H1 (cell line): ENCODE data around the gene PTPN12. TPM values are rescaled to one million over a fixed set of nuclear protein-coding genes. Genes with fewer than 3 reads are reported as not detected.

Source experiments
- CTCF ChIA-PET: fragments of 300-600 bp; sonication (Branson Sonifier 250); formaldehyde crosslinking; loops from one replicate; lab custom pipeline; 2021; ENCODE audit not compliant: partially characterized antibody; lab: Charles Lee
- POLR2A ChIA-PET: fragments of 300-600 bp; sonication (Branson Sonifier 250); formaldehyde crosslinking; loops from one replicate; lab custom pipeline; 2021; ENCODE audit warnings: inconsistent platforms; ENCODE audit not compliant: partially characterized antibody; lab: Charles Lee
- DNase-seq, 2 experiments: peaks; one replicate each; pipeline versions ENCODE4 v3.0.0 to v3.0.0-alpha.2; 2010 to 2022; ENCODE audit warnings: low spot score in 2 of 2, low read depth in 1 of 2, mixed read lengths in 1 of 2
- FAIRE-seq: peaks from 2 replicates; lab custom pipeline; 2011; peaks lifted over from hg19 to GRCh38; lab: Jason Lieb, UNC
- H2AFZ ChIP-seq: 2 replicates; pipeline ENCODE4 v1.8.1; 2012; ENCODE audit warnings: low read length, inconsistent platforms
- H2AK5ac ChIP-seq: 2 replicates; pipeline ENCODE4 v1.6.1; 2013; ENCODE audit warnings: low read depth, low read length
- H2BK120ac ChIP-seq: replicated peaks from 2 replicates; pipeline ENCODE3; 2013; ENCODE audit warnings: low read depth, low read length, inconsistent platforms
- H2BK12ac ChIP-seq: 2 replicates; pipeline ENCODE4 v1.6.1; 2013; ENCODE audit warnings: low read depth, low read length
- H2BK15ac ChIP-seq: 2 replicates; pipeline ENCODE4 v1.6.1; 2013; ENCODE audit warnings: low read length
- H2BK20ac ChIP-seq: 2 replicates; pipeline ENCODE4 v1.6.1; 2013; ENCODE audit warnings: low read length
- H2BK5ac ChIP-seq: 2 replicates; pipeline ENCODE4 v1.6.1; 2013; ENCODE audit warnings: low read depth, low read length
- H3K14ac ChIP-seq: 2 replicates; pipeline ENCODE4 v1.6.1; 2013; ENCODE audit warnings: inconsistent platforms; ENCODE audit not compliant: insufficient read length
- H3K18ac ChIP-seq: 2 replicates; pipeline ENCODE4 v1.6.1; 2013; ENCODE audit warnings: low read length; ENCODE audit errors: extremely low read depth
- H3K23ac ChIP-seq: 2 replicates; pipeline ENCODE4 v1.6.1; 2013; ENCODE audit warnings: inconsistent platforms; ENCODE audit not compliant: insufficient read length
- H3K23me2 ChIP-seq: 2 replicates; pipeline ENCODE4 v1.6.1; 2013; ENCODE audit warnings: low read depth, low read length
- H3K27ac ChIP-seq: 2 replicates; pipeline ENCODE4 v1.6.1; 2011; ENCODE audit warnings: low read depth, low read length, inconsistent platforms
- H3K27me3 ChIP-seq, 4 experiments: replicated peaks in 1 of 4; 1 replicate in 1 of 4; 2 replicates in 3 of 4; pipeline versions ENCODE4 v1.6.1 to v1.8.1; 2011 to 2013; ENCODE audit warnings: low read length in 3 of 4, mild to moderate bottlenecking in 3 of 4, inconsistent platforms in 2 of 4, mixed read lengths in 2 of 4, moderate library complexity in 1 of 4; ENCODE audit not compliant: control insufficient read depth in 3 of 4, insufficient read depth in 3 of 4; ENCODE audit errors: extremely low read depth in 1 of 4
- H3K36me3 ChIP-seq, 4 experiments: 2 replicates each; pipeline versions ENCODE4 v1.6.1 to v1.8.1; 2011 to 2013; ENCODE audit warnings: mild to moderate bottlenecking in 4 of 4, low read length in 3 of 4, moderate library complexity in 2 of 4, control low read depth in 1 of 4, inconsistent platforms in 1 of 4; ENCODE audit not compliant: insufficient read depth in 4 of 4, control insufficient read depth in 2 of 4
- H3K4ac ChIP-seq: replicated peaks from 2 replicates; pipeline ENCODE3; 2013; ENCODE audit warnings: low read length, low read depth, mixed read lengths, inconsistent platforms; ENCODE audit not compliant: insufficient read length
- H3K4me1 ChIP-seq, 4 experiments: replicated peaks in 1 of 4; 1 replicate in 1 of 4; 2 replicates in 3 of 4; pipeline versions ENCODE4 v1.6.1 to v1.8.1; 2011 to 2013; ENCODE audit warnings: low read length in 3 of 4, inconsistent platforms in 2 of 4, mixed read lengths in 1 of 4; ENCODE audit not compliant: insufficient read depth in 4 of 4, control insufficient read depth in 3 of 4
- H3K4me2 ChIP-seq, 2 experiments: 2 replicates each; pipeline versions ENCODE4 v1.6.1 to v1.8.1; 2011 to 2013; ENCODE audit warnings: low read depth in 2 of 2, low read length in 2 of 2, control low read depth in 1 of 2, inconsistent platforms in 1 of 2, mild to moderate bottlenecking in 1 of 2; ENCODE audit not compliant: insufficient read depth in 1 of 2
- H3K4me3 ChIP-seq, 4 experiments: fragments of 200-600, 300-600 bp in 1 of 4; sonication (generic), shearing (Covaris generic), sonication (Bioruptor Twin) in 1 of 4; 2 replicates each; pipeline versions ENCODE4 v1.5.1 to v1.8.1; 2011 to 2016; ENCODE audit warnings: low read length in 4 of 4, low read depth in 3 of 4, control low read depth in 2 of 4, inconsistent platforms in 2 of 4, mild to moderate bottlenecking in 2 of 4, mixed read lengths in 1 of 4, moderate library complexity in 1 of 4; ENCODE audit not compliant: insufficient read depth in 2 of 4; ENCODE audit errors: extremely low read depth in 1 of 4
- H3K56ac ChIP-seq: replicated peaks from 2 replicates; pipeline ENCODE3; 2013; ENCODE audit warnings: low read depth, mild to moderate bottlenecking, mixed read lengths, low read length, inconsistent platforms; ENCODE audit not compliant: insufficient read length
- H3K79me1 ChIP-seq: 2 replicates; pipeline ENCODE4 v1.6.1; 2013; ENCODE audit warnings: low read depth, low read length, control low read depth
- H3K79me2 ChIP-seq, 2 experiments: 2 replicates each; pipeline versions ENCODE4 v1.6.1 to v1.8.1; 2012 to 2013; ENCODE audit warnings: low read length in 2 of 2, mild to moderate bottlenecking in 2 of 2, inconsistent platforms in 1 of 2; ENCODE audit not compliant: insufficient read depth in 2 of 2, control insufficient read depth in 1 of 2
- H3K9ac ChIP-seq, 4 experiments: replicated peaks in 1 of 4; 1 replicate in 1 of 4; 2 replicates in 3 of 4; pipeline versions ENCODE4 v1.6.1 to v1.8.1; 2011 to 2013; ENCODE audit warnings: low read depth in 3 of 4, low read length in 3 of 4, control low read depth in 2 of 4, mild to moderate bottlenecking in 2 of 4, moderate library complexity in 2 of 4, inconsistent platforms in 1 of 4; ENCODE audit errors: extremely low read depth in 1 of 4
- H3K9me3 ChIP-seq, 2 experiments: 2 replicates each; pipeline versions ENCODE4 v1.6.1 to v1.8.1; 2012 to 2013; ENCODE audit warnings: mild to moderate bottlenecking in 2 of 2, moderate library complexity in 2 of 2, control low read depth in 1 of 2, inconsistent platforms in 1 of 2, low read depth in 1 of 2, low read length in 1 of 2, mixed read lengths in 1 of 2; ENCODE audit not compliant: insufficient read depth in 2 of 2
- H4K20me1 ChIP-seq, 2 experiments: replicated peaks in 1 of 2; 2 replicates each; pipeline versions ENCODE3 to v1.8.1; 2011 to 2013; ENCODE audit warnings: inconsistent platforms in 2 of 2, low read length in 2 of 2, mild to moderate bottlenecking in 1 of 2; ENCODE audit not compliant: insufficient read depth in 2 of 2, control insufficient read depth in 1 of 2
- H4K5ac ChIP-seq: 2 replicates; pipeline ENCODE4 v1.6.1; 2013; ENCODE audit warnings: low read length, low read depth, mixed read lengths, inconsistent platforms; ENCODE audit not compliant: insufficient read length
- H4K8ac ChIP-seq: 2 replicates; pipeline ENCODE4 v1.8.0; 2013; ENCODE audit warnings: mild to moderate bottlenecking, moderate library complexity, low read length, inconsistent platforms; ENCODE audit not compliant: insufficient read depth; ENCODE audit errors: extremely low read depth
- H4K91ac ChIP-seq: replicated peaks from 2 replicates; pipeline ENCODE3; 2013; ENCODE audit warnings: low read length, mixed read lengths, inconsistent platforms; ENCODE audit not compliant: insufficient read length
- BCL11A ChIP-seq, 2 experiments: IDR thresholded peaks; one replicate each; pipeline ENCODE4 v1.6.1; 2011; ENCODE audit warnings: low read depth in 2 of 2, low read length in 2 of 2, mild to moderate bottlenecking in 2 of 2
- JUN ChIP-seq: IDR thresholded peaks from 2 replicates; pipeline ENCODE4 v1.6.1; 2011; ENCODE audit warnings: low read depth, mild to moderate bottlenecking, improper control_type of control experiment, low read length
- RBBP5 ChIP-seq: IDR thresholded peaks from 2 replicates; pipeline ENCODE4 v1.7.1; 2012; ENCODE audit warnings: low read depth, mild to moderate bottlenecking, inconsistent platforms, low read length, moderate library complexity, borderline replicate concordance
- SIRT6 ChIP-seq: IDR thresholded peaks from one replicate; pipeline ENCODE4 v1.7.1; 2012; ENCODE audit warnings: low read length, inconsistent platforms
- TCF12 ChIP-seq: IDR thresholded peaks from 2 replicates; pipeline ENCODE4 v1.6.1; 2011; ENCODE audit warnings: low read depth, mild to moderate bottlenecking, low read length
- TEAD4 ChIP-seq: IDR thresholded peaks from 2 replicates; pipeline ENCODE4 v1.6.1; 2012; ENCODE audit warnings: low read depth, low read length, inconsistent platforms, mixed read lengths
- WGBS, 2 experiments: shearing (Covaris generic) in 1 of 2; methylation state at CpG; one replicate each; pipeline versions ENCODE4 v1.1.6 to v1.1.7; 2013 to 2015; ENCODE audit warnings: low lambda C conversion rate in 2 of 2, mixed read lengths in 2 of 2, inconsistent platforms in 1 of 2, low coverage in 1 of 2, missing lambda C conversion rate in 1 of 2; ENCODE audit not compliant: insufficient replicate concordance in 2 of 2, insufficient coverage in 1 of 2, insufficient read length in 1 of 2; ENCODE audit errors: extremely low coverage in 1 of 2, missing lambda C conversion rate in 1 of 2; 5-methylcytosine and 5-hydroxymethylcytosine counted together
- polyA plus RNA-seq, 7 experiments: library from polyadenylated mRNA; depleted of rRNA in 3 of 7; stranded (reverse) in 5 of 7; unstranded in 2 of 7; fragments of >200 nt in 5 of 7; fragments of 200-250 nt in 2 of 7; gene quantifications; 1 replicate in 5 of 7; 2 replicates in 1 of 7; 4 replicates in 1 of 7; pipeline versions ENCODE4 v1.2.1 to v1.2.3, GENCODE V29; 2011 to 2013; ENCODE audit warnings: missing spikeins in 2 of 7, mixed read lengths in 2 of 7
- total RNA-seq: library from RNA; stranded (reverse); fragmentation: NEBNext Ultra II Directional; extraction: Animal tissue kit (Norgen Biotek cat#: 25700); gene quantifications from 2 replicates; pipeline ENCODE4 v1.2.1, GENCODE V29; 2021

Gene PTPN12
- total and polyA plus RNA-seq, 2 of the 8 experiments (the other 6 are each of a cell fraction or from before 2014, with no cell fraction given) = 39.7 to 132 TPM

DNA sequence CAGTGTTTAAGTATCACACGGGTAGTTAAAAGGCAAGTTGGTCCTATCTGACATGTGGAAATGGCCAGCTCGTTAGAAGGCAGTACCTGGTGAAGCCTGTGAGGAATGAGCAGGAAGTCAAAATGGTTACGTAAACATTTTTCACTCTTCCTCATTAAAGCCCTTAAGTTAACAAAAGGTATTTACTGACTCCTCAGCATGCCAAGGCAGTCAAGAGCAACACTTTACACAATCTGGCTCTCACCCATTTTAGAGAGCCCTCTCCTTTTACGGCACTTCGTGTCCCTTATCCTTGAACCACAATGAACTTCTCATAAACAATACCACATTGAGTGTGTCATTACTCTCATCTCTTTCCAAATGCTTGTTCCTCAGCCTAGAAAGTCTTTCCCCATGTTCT, 148.1 kb downstream of the PTPN12 start:
- Histone ChIP-seq H2AFZ (no peak overlapping the region), H3K4me1 (peaks cover 0 to 7% (median 5%) of the 10 kb centered on the region in 4 experiments; a peak in 4 of 7 replicates)
- TF ChIP-seq TCF12 (no peak), JUN (no peak), TEAD4 (no peak), BCL11A (IDR thresholded peaks at IDR 0.05; ENCODE audit: low read depth in 2 of 2, low read length in 2 of 2) (no peak), SIRT6 (no peak), RBBP5 (no peak)
- TF ChIP-seq, all 59 proteins: peak for 0
- H2BK5ac ChIP-seq = no peak overlapping the region
- peaks cover 0 to 19% (median 9%) of the 10 kb centered on the region in 4 experiments; a peak in 2 of 8 replicates for H3K36me3 ChIP-seq
- peak overlapping the region; percentile 13; the same call in 1 of the 2 replicates for H2BK12ac ChIP-seq
- no peak for DNase-seq
- no peaks in the 10 kb centered on the region for H3K27me3 ChIP-seq
- ChIA-PET POLR2A (interaction anchor here (0.8 to 1.0 kb wide), 2 partner anchors 9 to 11 kb away, joined by 4 read pairs; partner anchors contain the start of gene RSBN1L), CTCF (interaction anchor here (0.8 to 1.3 kb wide), 6 partner anchors 10 to 72 kb away, joined by 3 read pairs; no protein-coding TSS in a partner anchor)
- no peak overlapping the region for H3K14ac ChIP-seq
- H3K18ac ChIP-seq = no peak overlapping the region
- H2BK120ac ChIP-seq = no peak overlapping the region
- peaks cover 0 to 3% of the 10 kb centered on the region in 2 experiments for H4K20me1 ChIP-seq
- H3K79me1 ChIP-seq = 0 out of 2 replicates have a peak, but pooled peaks cover 2% of the 10 kb centered on the region
- no peak overlapping the region for H2BK20ac ChIP-seq
- H4K91ac ChIP-seq = no peak overlapping the region
- no peak overlapping the region for H3K4ac ChIP-seq
- H3K56ac ChIP-seq = no peak overlapping the region
- no peak overlapping the region for H3K23ac ChIP-seq
- whole genome bisulfite sequencing, 2 experiments = 77% methylated on average over 5 of the region's 5 CpGs; no CpG with 5 or more reads in 1 of the 2 experiments
- no peak overlapping the region for H2BK15ac ChIP-seq
- no peaks in the 10 kb centered on the region for H3K23me2 ChIP-seq
- no peak overlapping the region for H3K9ac ChIP-seq
- H3K27ac ChIP-seq = no peak overlapping the region
- H3K4me3 ChIP-seq = no peak overlapping the region
- FAIRE-seq = peak; percentile 45
- H2AK5ac ChIP-seq = no peak overlapping the region
- no peaks in the 10 kb centered on the region for H3K9me3 ChIP-seq
- 0 out of 4 replicates have a peak overlapping the region, but pooled peaks of 1 of the 2 experiments have one; percentile 7 for H3K4me2 ChIP-seq
- no peak overlapping the region for H4K8ac ChIP-seq
- H3K79me2 ChIP-seq = peaks cover 0 to 27% of the 10 kb centered on the region in 2 experiments; a peak in 2 of 4 replicates
- H4K5ac ChIP-seq = no peak overlapping the region
